IMR-90 (cell line): ENCODE data around the gene ZNF555. TPM values are rescaled to one million over a fixed set of nuclear protein-coding genes. Genes with fewer than 3 reads are reported as not detected.

Experiments used
- ATAC-seq: fragments of 200-7000 bp; cut with Tn5 transposase; 2 replicates; pipeline ENCODE4 v1.9.1; 2020; ENCODE audit warnings: low read depth, mild to moderate bottlenecking, moderate library complexity
- BruUV-seq: library from RNA; stranded (reverse); fragments of 400-500 nt; replicated peaks from 2 replicates; lab custom pipeline; 2021; lab: Mats Ljungman, UMichigan
- CTCF ChIA-PET: fragments of 300-600 bp; formaldehyde crosslinking; extraction: SDS; loops from one replicate; lab custom pipeline; 2021; ENCODE audit warnings: antibody characterized with exemption; lab: Yijun Ruan, JAX
- POLR2A ChIA-PET: fragments of 300-600 bp; sonication (Branson Sonifier 250); formaldehyde crosslinking; loops from one replicate; lab custom pipeline; 2022; ENCODE audit warnings: antibody characterized with exemption; ENCODE audit not compliant: unreplicated experiment; lab: Charles Lee
- DNase-seq: peaks from one replicate; pipeline ENCODE4 v3.0.0; 2013
- H2AFZ ChIP-seq: replicated peaks from 2 replicates; pipeline ENCODE3; 2013; ENCODE audit warnings: low read length, mild to moderate bottlenecking; ENCODE audit not compliant: poor library complexity
- H2AK5ac ChIP-seq: 2 replicates; pipeline ENCODE4 v1.6.1; 2013; ENCODE audit warnings: low read depth, low read length, inconsistent platforms
- H2AK9ac ChIP-seq: replicated peaks from 2 replicates; pipeline ENCODE3; 2013; ENCODE audit warnings: mild to moderate bottlenecking, low read depth, low read length, moderate library complexity; ENCODE audit not compliant: poor library complexity
- H2BK120ac ChIP-seq: 2 replicates; pipeline ENCODE4 v1.6.1; 2013; ENCODE audit warnings: low read depth, low read length, inconsistent platforms
- H2BK15ac ChIP-seq: 3 replicates; pipeline ENCODE4 v1.6.1; 2013; ENCODE audit warnings: low read depth, low read length, inconsistent platforms
- H2BK20ac ChIP-seq: 2 replicates; pipeline ENCODE4 v1.6.1; 2013; ENCODE audit warnings: low read depth, mild to moderate bottlenecking, inconsistent platforms, low read length, moderate library complexity
- H2BK5ac ChIP-seq: 2 replicates; pipeline ENCODE4 v1.6.1; 2013; ENCODE audit warnings: mild to moderate bottlenecking, low read depth, low read length, inconsistent platforms; ENCODE audit not compliant: poor library complexity, severe bottlenecking
- H3K14ac ChIP-seq: replicated peaks from 2 replicates; pipeline ENCODE4 v1.6.1; 2013; ENCODE audit warnings: low read depth, low read length, inconsistent platforms
- H3K18ac ChIP-seq: 2 replicates; pipeline ENCODE4 v1.6.1; 2013; ENCODE audit warnings: low read depth, low read length, control low read depth
- H3K23ac ChIP-seq: 2 replicates; pipeline ENCODE4 v1.6.1; 2013; ENCODE audit warnings: low read depth, low read length, inconsistent platforms
- H3K27ac ChIP-seq: 2 replicates; pipeline ENCODE4 v1.5.1; 2013; ENCODE audit warnings: mild to moderate bottlenecking, control low read depth, low read length; ENCODE audit not compliant: insufficient read depth
- H3K27me3 ChIP-seq: 2 replicates; pipeline ENCODE4 v1.6.1; 2013; ENCODE audit warnings: low read length; ENCODE audit not compliant: control insufficient read depth, insufficient read depth
- H3K36me3 ChIP-seq: 2 replicates; pipeline ENCODE4 v1.6.1; 2013; ENCODE audit warnings: low read length, mixed read lengths; ENCODE audit not compliant: control insufficient read depth, insufficient read depth
- H3K4ac ChIP-seq: 2 replicates; pipeline ENCODE4 v1.6.1; 2013; ENCODE audit warnings: low read depth, low read length, inconsistent platforms
- H3K4me1 ChIP-seq: 2 replicates; pipeline ENCODE4 v1.6.1; 2013; ENCODE audit warnings: low read length, mixed read lengths; ENCODE audit not compliant: control insufficient read depth, insufficient read depth
- H3K4me2 ChIP-seq: 2 replicates; pipeline ENCODE4 v1.6.1; 2013; ENCODE audit warnings: low read depth, mild to moderate bottlenecking, control low read depth, low read length, moderate library complexity
- H3K4me3 ChIP-seq: 2 replicates; pipeline ENCODE4 v1.5.1; 2013; ENCODE audit warnings: low read depth, mild to moderate bottlenecking, control low read depth, low read length, moderate library complexity; ENCODE audit not compliant: insufficient read depth
- H3K56ac ChIP-seq: 2 replicates; pipeline ENCODE4 v1.6.1; 2013; ENCODE audit warnings: low read length, inconsistent platforms; ENCODE audit not compliant: insufficient read depth; ENCODE audit errors: extremely low read depth
- H3K79me1 ChIP-seq, 2 experiments: 2 replicates each; pipeline ENCODE4 v1.6.1; 2013; ENCODE audit warnings: low read length in 2 of 2, inconsistent platforms in 1 of 2, low read depth in 1 of 2
- H3K9ac ChIP-seq: 2 replicates; pipeline ENCODE4 v1.6.1; 2013; ENCODE audit warnings: low read depth, low read length, control low read depth
- H3K9me1 ChIP-seq: 2 replicates; pipeline ENCODE4 v1.6.1; 2013; ENCODE audit warnings: low read length, inconsistent platforms; ENCODE audit not compliant: insufficient read depth
- H3K9me3 ChIP-seq: 2 replicates; pipeline ENCODE4 v1.6.1; 2013; ENCODE audit warnings: low read length; ENCODE audit not compliant: control insufficient read depth, insufficient read depth
- H4K20me1 ChIP-seq: 2 replicates; pipeline ENCODE4 v1.6.1; 2013; ENCODE audit warnings: low read length, inconsistent platforms; ENCODE audit not compliant: insufficient read depth
- H4K5ac ChIP-seq: 2 replicates; pipeline ENCODE4 v1.6.1; 2013; ENCODE audit warnings: mild to moderate bottlenecking, low read depth, low read length, control low read depth
- H4K8ac ChIP-seq, 2 experiments: 2 replicates each; pipeline ENCODE4 v1.6.1; 2013; ENCODE audit warnings: low read depth in 2 of 2, low read length in 2 of 2, control low read depth in 1 of 2, inconsistent platforms in 1 of 2
- H4K91ac ChIP-seq: 2 replicates; pipeline ENCODE4 v1.6.1; 2013; ENCODE audit warnings: low read depth, low read length, inconsistent platforms; ENCODE audit not compliant: insufficient read depth
- BHLHE40 ChIP-seq: fragments of 150-350 bp; IDR thresholded peaks from 2 replicates; pipeline ENCODE4 v1.6.1; 2016; ENCODE audit warnings: mild to moderate bottlenecking, low read depth, low read length
- CTCF ChIP-seq: conservative IDR thresholded peaks from 2 replicates; pipeline ENCODE4 v1.5.1; 2012; ENCODE audit warnings: mild to moderate bottlenecking, low read depth, low read length, improper control_type of control experiment
- MAFK ChIP-seq: IDR thresholded peaks from 2 replicates; pipeline ENCODE4 v1.6.1; 2012; ENCODE audit warnings: low read depth, low read length, improper control_type of control experiment
- MAZ ChIP-seq: IDR thresholded peaks from 2 replicates; pipeline ENCODE4 v1.6.1; 2012; ENCODE audit warnings: low read depth, mild to moderate bottlenecking, low read length, improper control_type of control experiment, moderate library complexity, borderline replicate concordance
- MXI1 ChIP-seq: IDR thresholded peaks from 2 replicates; pipeline ENCODE4 v1.6.1; 2012; ENCODE audit warnings: low read depth, mild to moderate bottlenecking, low read length, moderate library complexity, borderline replicate concordance
- NFE2L2 ChIP-seq: fragments of 150-350 bp; IDR thresholded peaks from 2 replicates; pipeline ENCODE4 v1.6.1; 2016; ENCODE audit warnings: low read depth, mild to moderate bottlenecking, low read length
- POLR2A ChIP-seq: IDR thresholded peaks from 2 replicates; pipeline ENCODE4 v1.6.1; 2012; ENCODE audit warnings: mild to moderate bottlenecking, low read depth, low read length
- RFX5 ChIP-seq: IDR thresholded peaks from 2 replicates; pipeline ENCODE4 v1.8.0; 2012; ENCODE audit warnings: low read depth, mild to moderate bottlenecking, low read length, moderate library complexity
- SMC3 ChIP-seq: fragments of 150-350 bp; IDR thresholded peaks from 2 replicates; pipeline ENCODE4 v1.6.1; 2016; ENCODE audit warnings: low read depth, mild to moderate bottlenecking, antibody characterized with exemption, low read length, moderate library complexity
- USF2 ChIP-seq: fragments of 150-350 bp; IDR thresholded peaks from 2 replicates; pipeline ENCODE4 v1.6.1; 2017; ENCODE audit warnings: mild to moderate bottlenecking, antibody characterized with exemption, low read length, low read depth
- WGBS, 2 experiments: methylation state at CpG; one replicate each; pipeline versions ENCODE4 v1.1.5 to v1.1.7; 2013; ENCODE audit warnings: missing lambda C conversion rate in 2 of 2; ENCODE audit not compliant: insufficient read length in 1 of 2; ENCODE audit errors: extremely low coverage in 2 of 2; 5-methylcytosine and 5-hydroxymethylcytosine counted together
- dilution Hi-C: fragments of 300-500 bp; cut with HindIII; formaldehyde crosslinking; loops from one replicate; pipeline ENCODE4 v1.14.3; 2018; ENCODE audit warnings: low sequenced_read_pairs; ENCODE audit not compliant: unreplicated experiment
- in situ Hi-C: fragments of 300-500 bp; cut with MboI; formaldehyde crosslinking; loops from 3 replicates; pipeline ENCODE4 v1.14.3; 2019; ENCODE audit warnings: low sequenced_read_pairs, inconsistent platforms, mixed read lengths
- intact Hi-C: fragments of 100-400 bp; cut with micrococcal nuclease; formaldehyde crosslinking; loops from 2 replicates; pipeline ENCODE4 v1.10.0; 2022
- polyA plus RNA-seq, 3 experiments: library from polyadenylated mRNA; depleted of rRNA; stranded (reverse); fragments of >200 nt; gene quantifications; 2 replicates each; pipeline ENCODE4 v1.2.3, GENCODE V29; 2012; ENCODE audit warnings: low replicate concordance in 1 of 3
- total RNA-seq: library from RNA; depleted of rRNA; stranded (reverse); fragments of >200 nt; gene quantifications from 2 replicates; pipeline ENCODE4 v1.2.3, GENCODE V29; 2012

ZNF555 gene
- total and polyA plus RNA-seq, 2 of the 4 experiments (the other 2 are of a cell fraction): 2.8 to 9.7 TPM

- Histone ChIP-seq H3K4me3 (no peak overlapping the region), H4K20me1 (no peaks in the 10 kb centered on the region; the same call in 1 of the 2 replicates), H4K8ac (no peak overlapping the region), H3K4me2 (no peak overlapping the region), H3K79me1 (no peaks in the 10 kb centered on the region; a peak in 1 of 4 replicates), H2BK20ac (no peak overlapping the region), H3K4ac (no peak overlapping the region), H3K27ac (no peak overlapping the region), H3K9me1 (no peaks in the 10 kb centered on the region), H3K18ac (no peak overlapping the region), H3K14ac (no peak overlapping the region), H4K91ac (no peak overlapping the region), H3K9ac (no peak overlapping the region), H3K23ac (no peak overlapping the region), H3K56ac (no peak overlapping the region), H2BK5ac (no peak overlapping the region), H3K4me1 (no peaks in the 10 kb centered on the region), H4K5ac (no peak overlapping the region), H2BK120ac (no peak overlapping the region), H3K27me3 (no peaks in the 10 kb centered on the region), H2AFZ (peak overlapping the region; percentile 33), H2BK15ac (no peak overlapping the region), H2AK5ac (no peak overlapping the region), H2AK9ac (no peak overlapping the region), H3K36me3 (peaks cover 37% of the 10 kb centered on the region), H3K9me3 (no peaks in the 10 kb centered on the region)
- no TSS peak for BruUV-seq
- no peak for DNase-seq
- TF ChIP-seq MXI1 (no peak), MAZ (no peak), BHLHE40 (no peak), SMC3 (no peak), CTCF (no peak), USF2 (no peak), MAFK (no peak), RFX5 (no peak), NFE2L2 (no peak), POLR2A (no peak)
- in situ Hi-C loops: no loop called here
- dilution Hi-C loops: no loop called here
- ChIA-PET CTCF (no interaction called here), POLR2A (no interaction called here)
- WGBS, 2 experiments: 89% methylated on average over 24 of the region's 37 CpGs; no CpG with 5 or more reads in 1 of the 2 experiments
- intact Hi-C loops: no loop called here
- no peak for ATAC-seq
Observed at GRCh38 chr19:2812414-2813234, 28.7 kb upstream of the ZNF555 start.
